ENCODE measurements around the gene FERMT2.

FERMT2 gene

DNA sequence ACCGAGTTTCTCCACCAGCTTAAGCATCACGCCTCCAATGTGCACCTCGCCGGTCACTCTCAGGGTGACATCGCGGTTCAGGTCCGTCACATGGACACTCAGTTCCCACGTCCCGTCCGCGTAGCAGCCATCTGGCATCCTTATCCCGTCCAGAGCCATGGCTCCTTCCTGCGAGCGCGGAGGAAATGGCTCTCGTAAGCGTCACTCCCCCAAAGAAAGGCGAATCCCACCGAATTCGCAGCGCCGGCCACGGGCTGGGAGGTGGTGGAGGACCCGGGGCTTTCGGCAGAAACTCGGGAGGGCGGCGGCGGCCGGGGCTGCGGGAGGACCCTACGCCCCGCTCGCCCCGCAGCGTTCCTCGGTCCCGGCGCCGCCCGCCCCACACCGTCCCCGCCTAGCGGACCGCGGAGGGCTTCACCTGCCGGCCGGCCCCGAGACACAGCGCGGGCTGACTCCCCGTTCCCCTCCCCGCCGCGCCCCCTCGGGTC lies 396 bp downstream of the FERMT2 start:
- ATAC-seq, result peak; percentile 70
- Mint-ChIP-seq H3K27ac (peak overlapping the region; percentile 58), H3K36me3 (no peaks in the 10 kb centered on the region), H3K4me3 (peak overlapping the region; percentile 84), H3K9me3 (no peaks in the 10 kb centered on the region), H3K4me1 (peaks cover 20% of the 10 kb centered on the region)
- peak in 1 of 2 donors; percentile 62 for DNase-seq (ENCODE audit: low spot score in 2 of 2)

DNA sequence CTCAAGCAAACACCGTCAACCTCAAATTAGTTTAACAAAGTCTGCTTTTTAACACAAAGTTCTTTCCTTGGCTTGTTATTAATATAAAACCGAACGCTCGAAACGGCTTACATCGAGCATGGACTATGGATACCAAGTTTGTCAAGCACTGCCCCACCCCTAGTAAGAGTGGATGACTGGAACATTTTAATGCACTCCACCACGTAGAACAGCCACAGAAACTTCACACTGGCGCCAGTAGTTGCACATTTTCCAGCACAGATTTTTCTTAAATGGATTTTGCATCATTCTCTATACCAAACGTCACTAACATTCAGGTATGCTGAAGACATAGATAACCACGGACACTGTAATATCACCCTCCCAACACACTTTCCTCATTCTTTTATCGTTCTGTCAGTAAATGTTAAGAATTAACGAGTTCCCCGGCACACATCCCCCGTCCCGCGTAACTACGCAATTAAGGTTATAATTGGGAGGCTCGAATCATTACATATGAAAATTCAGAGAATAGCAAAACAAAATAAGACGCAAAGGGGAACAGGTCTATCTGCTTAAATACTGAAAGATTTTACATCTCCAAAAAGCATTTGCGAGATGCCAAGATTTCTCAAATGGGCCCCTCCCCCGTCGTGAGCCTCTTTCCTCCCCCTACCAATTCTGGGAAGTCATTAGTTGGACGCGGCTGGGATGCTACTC lies 990 bp downstream of the FERMT2 start:
- Mint-ChIP-seq H3K4me3 (peak overlapping the region; percentile 84), H3K27ac (peak overlapping the region; percentile 58), H3K36me3 (no peaks in the 10 kb centered on the region), H3K9me3 (no peaks in the 10 kb centered on the region), H3K4me1 (peaks cover 20% of the 10 kb centered on the region)
- peak; percentile 55 for ATAC-seq
- no peak for DNase-seq (ENCODE audit: low spot score in 2 of 2)

DNA sequence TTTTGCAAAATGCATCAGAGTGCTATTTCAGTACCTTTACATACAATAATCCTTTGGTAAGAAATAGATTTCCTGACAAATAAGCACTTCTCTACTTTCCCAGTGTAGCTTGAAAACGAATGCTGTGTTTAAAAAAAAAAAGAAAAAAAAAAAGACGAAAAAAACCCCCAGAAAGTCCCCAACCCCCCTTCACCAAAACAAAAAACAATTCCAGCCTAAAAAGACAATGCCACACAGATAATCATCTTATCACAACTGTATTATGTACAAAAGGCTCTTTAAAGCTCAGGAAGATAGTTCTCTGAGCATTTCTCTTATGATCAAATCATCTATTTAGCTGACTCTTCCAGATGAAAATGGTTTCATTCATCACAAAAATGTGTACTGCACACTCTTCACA lies 1.6 kb downstream of the FERMT2 start:
- H3K4me1 Mint-ChIP-seq, result peaks cover 16% of the 10 kb centered on the region
- no peak for DNase-seq (ENCODE audit: low spot score in 2 of 2)

DNA sequence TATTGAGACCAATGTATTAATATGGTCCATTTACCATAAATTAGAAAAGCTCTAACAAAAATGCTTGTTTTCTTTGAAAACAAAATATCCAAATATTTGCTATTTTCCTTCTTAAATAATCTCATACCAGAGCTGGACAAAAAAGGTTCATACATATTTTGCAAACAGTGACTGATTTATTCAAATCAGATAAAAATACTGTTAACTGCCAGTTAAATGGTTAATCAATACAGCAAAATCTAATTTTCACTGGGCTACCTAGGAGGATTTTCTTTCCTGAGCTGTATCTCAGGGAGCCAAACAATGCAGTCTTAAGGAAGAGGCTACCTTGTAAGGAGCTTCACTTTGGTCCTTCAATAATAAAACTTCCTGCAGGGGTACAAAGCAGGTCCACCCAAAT lies 2.0 kb downstream of the FERMT2 start:
- H3K9me3 Mint-ChIP-seq, result no peaks in the 10 kb centered on the region
- H3K4me1 Mint-ChIP-seq, result peaks cover 16% of the 10 kb centered on the region
- H3K27ac Mint-ChIP-seq, result no peak overlapping the region
- ATAC-seq (no peak), DNase-seq (ENCODE audit: low spot score in 2 of 2) (no peak)
- H3K4me3 Mint-ChIP-seq, result peak overlapping the region; percentile 84
- no peaks in the 10 kb centered on the region for H3K36me3 Mint-ChIP-seq

More for the DNA sequence above, 1.6 kb downstream of the FERMT2 start:
- H3K9me3 Mint-ChIP-seq, result no peaks in the 10 kb centered on the region
- H3K36me3 Mint-ChIP-seq, result no peaks in the 10 kb centered on the region
- ATAC-seq, result no peak
- H3K27ac Mint-ChIP-seq, result no peak overlapping the region
- peak overlapping the region; percentile 84 for H3K4me3 Mint-ChIP-seq

DNA sequence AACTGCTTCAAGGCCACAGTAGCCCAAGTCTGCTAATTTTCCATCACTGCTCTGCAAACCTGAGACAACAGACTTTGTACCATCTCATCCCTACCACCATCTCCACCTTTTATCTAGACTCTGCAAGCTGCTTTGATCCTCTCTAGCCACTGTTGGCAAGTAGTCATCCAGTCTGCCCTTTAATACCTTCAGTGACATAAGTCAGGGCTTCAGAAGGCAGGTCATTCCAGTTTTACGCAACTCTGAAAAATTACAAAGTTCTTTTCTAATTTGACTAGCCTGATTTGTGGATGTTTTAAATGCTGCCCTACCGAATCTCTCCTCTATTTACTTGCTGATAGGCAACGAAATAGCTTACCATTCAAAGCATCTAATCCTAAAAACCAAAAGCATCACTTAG lies 2.8 kb downstream of the FERMT2 start:
- DNase-seq (ENCODE audit: low spot score in 2 of 2), result no peak
- H3K4me3 Mint-ChIP-seq, result no peak overlapping the region
- H3K9me3 Mint-ChIP-seq, result no peaks in the 10 kb centered on the region
- no peak for ATAC-seq
- no peak overlapping the region for H3K27ac Mint-ChIP-seq
- H3K36me3 Mint-ChIP-seq, result no peaks in the 10 kb centered on the region
- H3K4me1 Mint-ChIP-seq, result peaks cover 16% of the 10 kb centered on the region

DNA sequence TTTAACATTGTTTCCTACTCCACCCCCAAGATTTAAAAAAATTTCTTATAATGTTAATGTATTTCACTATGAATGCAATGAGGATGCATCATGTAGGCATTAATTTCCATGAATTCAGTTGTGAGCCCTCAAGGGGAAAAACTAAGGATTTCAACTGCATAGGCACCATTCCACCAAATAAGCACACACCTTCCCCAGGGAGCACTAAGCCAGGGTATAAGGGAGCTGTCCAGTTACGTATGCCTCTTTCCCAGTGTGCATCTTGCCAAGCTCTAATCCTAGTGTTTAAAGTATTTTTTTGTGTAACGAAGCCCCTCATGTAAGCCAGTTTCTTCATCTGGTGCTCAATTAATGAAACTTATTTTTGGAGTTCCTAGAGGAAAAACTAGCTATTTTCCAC lies 6.6 kb downstream of the FERMT2 start:
- Mint-ChIP-seq H3K9me3 (no peaks in the 10 kb centered on the region), H3K36me3 (no peaks in the 10 kb centered on the region), H3K4me3 (no peak overlapping the region), H3K27ac (no peak overlapping the region), H3K4me1 (peaks cover 3% of the 10 kb centered on the region)
- DNase-seq (ENCODE audit: low spot score in 2 of 2) (no peak), ATAC-seq (no peak)

DNA sequence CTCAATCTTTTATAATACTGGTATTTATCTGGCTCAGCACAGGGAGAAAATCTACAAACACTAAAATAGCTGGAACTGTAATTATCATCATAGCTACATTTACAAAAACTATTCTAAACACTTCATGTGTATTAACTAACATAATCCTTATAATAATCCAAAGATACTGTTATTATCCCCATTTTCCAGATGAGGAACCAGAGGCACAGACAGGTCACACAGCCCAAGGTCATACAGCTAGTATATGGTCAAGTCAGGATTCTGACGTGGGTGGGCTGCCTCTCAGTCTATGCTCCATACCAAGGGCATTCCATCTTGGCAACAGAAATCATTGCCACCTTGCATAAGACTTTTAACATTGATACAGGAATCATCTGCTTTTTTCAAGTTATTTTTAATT lies 11.4 kb downstream of the FERMT2 start:
- Mint-ChIP-seq H3K27ac (no peak overlapping the region), H3K9me3 (no peaks in the 10 kb centered on the region), H3K36me3 (no peaks in the 10 kb centered on the region), H3K4me3 (no peak overlapping the region), H3K4me1 (no peaks in the 10 kb centered on the region)
- DNase-seq (ENCODE audit: low spot score in 2 of 2) (no peak), ATAC-seq (no peak)

DNA sequence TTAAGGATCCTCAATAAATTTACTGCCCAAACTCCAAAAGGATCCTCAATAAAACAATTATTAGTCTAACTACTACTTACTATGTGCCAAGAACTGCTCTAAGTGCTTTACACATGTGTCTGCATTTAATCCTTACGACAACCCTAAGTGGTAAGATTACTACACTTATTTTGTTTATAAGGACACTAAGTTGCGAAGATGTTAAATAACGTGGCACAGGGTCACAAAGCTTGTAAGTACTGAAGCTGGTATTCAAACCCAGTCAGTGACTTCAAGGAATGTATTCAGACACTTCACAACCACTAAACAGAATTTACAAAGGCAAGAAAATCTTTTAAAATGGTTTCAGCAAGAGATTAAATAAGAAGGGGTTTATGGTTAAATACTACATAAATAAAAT lies 13.0 kb downstream of the FERMT2 start:
- Mint-ChIP-seq H3K36me3 (no peaks in the 10 kb centered on the region), H3K9me3 (no peaks in the 10 kb centered on the region), H3K4me3 (no peak overlapping the region), H3K4me1 (no peaks in the 10 kb centered on the region), H3K27ac (no peak overlapping the region)
- no peak for DNase-seq (ENCODE audit: low spot score in 2 of 2)
- ATAC-seq, result no peak

DNA sequence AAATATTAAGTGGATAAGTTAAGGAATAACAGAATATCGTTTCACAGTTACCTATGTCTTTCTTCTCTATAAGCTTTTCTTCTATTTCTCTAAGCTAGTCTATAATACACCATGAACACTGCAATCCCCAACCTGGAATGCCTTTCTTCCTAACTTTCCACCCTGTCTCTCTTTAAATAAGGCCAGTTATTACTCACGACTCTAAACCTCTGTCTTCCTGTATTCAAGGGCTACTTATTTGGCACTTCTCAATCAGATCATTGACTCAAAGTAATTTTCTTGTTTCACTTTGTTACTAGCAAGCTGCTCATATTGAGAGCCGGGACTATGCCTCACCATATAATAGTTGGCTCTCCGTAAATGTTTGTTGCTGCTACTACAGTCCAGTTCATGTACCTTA lies 13.5 kb downstream of the FERMT2 start:
- H3K27ac Mint-ChIP-seq, result no peak overlapping the region
- ATAC-seq (no peak), DNase-seq (ENCODE audit: low spot score in 2 of 2) (no peak)
- no peak overlapping the region for H3K4me3 Mint-ChIP-seq
- no peaks in the 10 kb centered on the region for H3K36me3 Mint-ChIP-seq
- no peaks in the 10 kb centered on the region for H3K4me1 Mint-ChIP-seq
- no peaks in the 10 kb centered on the region for H3K9me3 Mint-ChIP-seq

DNA sequence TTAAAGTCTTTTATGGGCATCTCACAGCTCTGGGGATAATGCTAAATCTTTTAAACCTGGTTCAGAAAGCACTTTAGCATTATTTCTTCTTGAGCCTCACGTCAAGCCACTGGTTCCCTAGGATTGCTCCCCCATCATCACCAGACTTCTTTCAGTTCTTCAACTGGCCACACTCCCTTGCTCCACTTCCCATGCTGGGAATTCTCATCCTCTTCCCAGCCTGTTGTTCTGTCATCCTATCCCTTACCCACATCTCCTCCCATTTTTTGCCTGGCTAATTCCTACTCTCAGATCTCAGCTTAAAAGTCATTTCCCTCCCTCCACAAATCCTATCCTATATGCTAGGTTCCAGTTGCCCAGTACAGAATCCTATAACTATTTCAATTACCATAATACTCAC lies 14.4 kb downstream of the FERMT2 start:
- no peak for DNase-seq (ENCODE audit: low spot score in 2 of 2)
- Mint-ChIP-seq H3K4me1 (no peaks in the 10 kb centered on the region), H3K36me3 (no peaks in the 10 kb centered on the region), H3K27ac (no peak overlapping the region), H3K9me3 (no peaks in the 10 kb centered on the region), H3K4me3 (no peak overlapping the region)
- ATAC-seq, result no peak

DNA sequence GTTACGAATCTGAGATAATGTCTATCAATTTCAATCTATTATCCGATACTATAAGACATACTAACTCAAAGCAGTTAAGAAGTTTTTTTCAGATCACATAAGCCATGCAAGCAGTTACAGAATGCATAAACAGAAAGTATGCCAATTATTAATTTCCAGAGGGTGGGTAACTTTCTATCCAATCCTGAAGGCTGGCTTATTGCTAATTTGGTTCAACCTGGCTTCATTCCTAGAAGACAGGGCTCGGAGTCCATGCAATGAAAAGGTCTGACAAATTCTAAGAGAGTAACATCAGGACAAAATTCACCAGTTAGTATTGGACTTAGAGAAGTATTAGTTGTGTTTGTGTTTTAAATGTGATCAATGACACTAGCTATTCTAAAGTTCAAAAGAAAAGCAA lies 15.0 kb downstream of the FERMT2 start:
- Mint-ChIP-seq H3K4me3 (no peak overlapping the region), H3K4me1 (no peaks in the 10 kb centered on the region), H3K27ac (no peak overlapping the region), H3K9me3 (no peaks in the 10 kb centered on the region), H3K36me3 (no peaks in the 10 kb centered on the region)
- ATAC-seq (no peak), DNase-seq (ENCODE audit: low spot score in 2 of 2) (no peak)

DNA sequence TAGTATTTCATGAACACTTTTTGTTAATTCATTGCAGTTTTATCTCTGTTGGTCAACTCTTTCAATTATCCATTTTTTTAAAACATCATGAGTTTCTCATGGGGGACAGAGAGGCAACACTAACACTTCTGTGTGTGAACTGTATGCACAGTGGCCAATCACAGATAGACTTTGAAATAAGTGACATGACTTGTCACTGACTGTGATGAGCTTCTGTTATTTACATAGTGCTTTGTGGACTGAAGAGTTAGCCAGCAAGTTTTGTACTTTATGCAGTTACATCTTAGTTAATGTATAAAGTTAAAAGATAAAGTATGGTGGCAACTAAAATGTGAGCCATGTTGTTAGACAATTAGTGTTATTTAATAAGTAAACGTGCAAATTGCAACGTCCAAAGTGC lies 16.1 kb downstream of the FERMT2 start:
- H3K36me3 Mint-ChIP-seq, result no peaks in the 10 kb centered on the region
- DNase-seq (ENCODE audit: low spot score in 2 of 2) (no peak), ATAC-seq (no peak)
- H3K9me3 Mint-ChIP-seq, result no peaks in the 10 kb centered on the region
- H3K27ac Mint-ChIP-seq, result no peak overlapping the region
- H3K4me1 Mint-ChIP-seq, result no peaks in the 10 kb centered on the region
- H3K4me3 Mint-ChIP-seq, result no peak overlapping the region

DNA sequence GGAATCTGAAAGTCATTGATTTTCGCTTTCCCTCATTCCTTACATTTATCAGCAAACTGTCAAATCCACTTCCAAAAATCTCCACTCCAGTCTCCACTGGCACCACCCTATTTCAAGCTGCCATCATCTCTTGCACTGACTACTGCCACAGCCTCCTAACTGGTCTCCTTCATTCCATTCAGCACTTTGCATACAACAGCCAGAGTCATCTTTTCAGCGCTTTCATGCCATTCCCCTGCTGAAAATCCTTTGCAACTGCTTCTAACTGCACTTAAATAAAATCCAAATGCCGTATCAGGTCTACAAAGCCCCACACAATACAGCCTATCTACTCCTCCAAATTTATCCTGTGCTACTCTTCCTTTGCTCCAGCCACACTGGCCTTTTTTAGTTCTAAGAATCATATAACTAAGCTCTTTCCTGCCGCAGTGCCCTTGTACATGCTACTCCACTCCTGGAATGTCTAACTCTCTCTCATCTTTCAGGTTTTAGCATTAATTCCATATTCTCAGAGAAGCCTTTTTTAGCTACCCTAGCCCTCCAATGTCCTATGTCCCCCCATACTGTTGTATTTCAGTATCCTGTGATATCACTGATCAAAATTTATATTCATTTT lies 21.6 kb downstream of the FERMT2 start:
- Mint-ChIP-seq H3K27ac (no peak overlapping the region), H3K4me3 (no peak overlapping the region), H3K4me1 (peaks cover 3% of the 10 kb centered on the region), H3K9me3 (no peaks in the 10 kb centered on the region), H3K36me3 (no peaks in the 10 kb centered on the region)
- DNase-seq (ENCODE audit: low spot score in 2 of 2) (no peak), ATAC-seq (no peak)

DNA sequence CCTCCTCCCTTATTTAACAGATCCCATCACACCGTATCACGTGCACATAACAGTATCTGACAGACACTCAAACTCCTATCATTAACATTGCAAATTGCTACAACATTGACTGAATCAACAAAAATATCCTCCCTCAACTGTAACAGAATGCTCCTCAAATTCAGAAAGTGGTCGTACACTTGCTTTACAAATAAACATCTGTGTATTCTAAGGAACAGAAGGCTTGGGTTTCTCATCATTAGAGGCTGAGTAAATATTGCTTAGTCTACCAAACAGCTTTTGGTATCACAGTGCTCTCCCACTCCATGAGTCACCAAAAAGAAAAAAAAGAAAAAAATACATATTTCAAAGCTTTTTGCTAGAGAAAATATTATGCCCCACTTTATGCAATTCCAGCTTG lies 23.9 kb downstream of the FERMT2 start:
- ATAC-seq, result no peak
- no peaks in the 10 kb centered on the region for H3K36me3 Mint-ChIP-seq
- H3K9me3 Mint-ChIP-seq, result no peaks in the 10 kb centered on the region
- DNase-seq (ENCODE audit: low spot score in 2 of 2), result no peak
- H3K4me3 Mint-ChIP-seq, result no peak overlapping the region
- peaks cover 13% of the 10 kb centered on the region for H3K4me1 Mint-ChIP-seq
- H3K27ac Mint-ChIP-seq, result no peak overlapping the region

DNA sequence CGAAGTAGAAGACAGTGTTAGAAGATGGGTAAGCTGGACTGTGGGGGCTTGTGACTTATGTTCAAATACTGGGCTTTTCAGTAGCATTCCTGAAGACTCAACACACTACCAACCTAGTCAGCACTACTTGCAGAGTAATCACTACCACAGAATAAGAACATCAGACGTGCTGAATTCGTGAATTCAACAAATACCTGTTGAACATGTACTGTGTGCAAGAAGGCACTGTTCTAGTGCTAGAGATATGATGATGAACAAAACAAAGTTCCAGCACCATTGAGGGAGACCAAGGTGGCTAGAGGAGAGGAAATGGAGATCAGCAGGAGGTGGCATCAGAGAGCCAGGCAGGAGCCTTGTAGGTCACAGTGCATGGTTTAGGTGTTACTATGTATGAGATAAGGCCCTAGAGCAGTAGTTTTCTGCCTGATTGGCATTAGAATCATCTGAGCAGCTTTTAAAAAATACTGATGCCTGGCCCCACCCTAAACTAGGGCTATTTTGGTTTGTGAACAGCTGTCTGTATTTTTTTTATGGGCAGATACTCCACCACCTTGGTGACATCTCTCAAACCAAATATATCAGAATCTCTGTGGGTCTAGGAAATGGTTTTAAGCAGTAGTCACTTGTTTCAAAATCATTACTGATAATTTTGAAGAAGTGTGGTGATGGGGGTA lies 26.8 kb downstream of the FERMT2 start:
- Mint-ChIP-seq H3K36me3 (no peaks in the 10 kb centered on the region), H3K27ac (no peak overlapping the region), H3K4me1 (peaks cover 22% of the 10 kb centered on the region), H3K9me3 (no peaks in the 10 kb centered on the region), H3K4me3 (no peak overlapping the region)
- DNase-seq (ENCODE audit: low spot score in 2 of 2) (no peak), ATAC-seq (peak; percentile 80)

DNA sequence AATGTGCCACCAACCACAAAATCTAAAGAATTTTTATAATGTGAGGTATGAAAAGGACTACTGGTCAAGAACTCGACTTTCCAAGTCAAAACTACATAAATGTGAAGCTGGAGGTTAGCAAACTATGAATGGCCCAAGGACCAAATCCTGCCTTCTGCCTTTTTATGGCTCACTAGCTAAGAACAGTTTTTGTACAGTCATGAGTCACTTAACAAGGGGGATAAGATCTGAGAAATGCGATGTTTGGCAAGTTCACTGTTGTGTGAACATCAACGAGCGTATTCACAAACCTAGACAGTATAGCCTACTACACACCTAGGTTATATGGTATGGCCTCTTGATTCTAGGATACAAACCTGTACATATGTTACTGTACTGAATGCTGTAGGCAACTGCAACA lies 28.2 kb downstream of the FERMT2 start:
- H3K27ac Mint-ChIP-seq, result no peak overlapping the region
- DNase-seq (ENCODE audit: low spot score in 2 of 2) (no peak), ATAC-seq (no peak)
- no peaks in the 10 kb centered on the region for H3K36me3 Mint-ChIP-seq
- H3K9me3 Mint-ChIP-seq, result no peaks in the 10 kb centered on the region
- peaks cover 28% of the 10 kb centered on the region for H3K4me1 Mint-ChIP-seq
- no peak overlapping the region for H3K4me3 Mint-ChIP-seq

All from stimulated activated effector memory CD8-positive, alpha-beta T cell treated with anti-CD3 and anti-CD28 coated beads, Interleukin-12 subunit alpha, Interleukin-12 subunit beta, amount 100 ng/mL, for 72 hours (primary cell).